SK-N-MC (cell line): ENCODE data around the gene ABHD13.

ENCODE experiments used
- EZH2 ChIP-seq: fragments of 200-600 bp; sonication (generic); IDR thresholded peaks from one replicate; pipeline ENCODE4 v1.6.1; 2017; ENCODE audit warnings: antibody characterized with exemption
- POLR2AphosphoS5 ChIP-seq: IDR thresholded peaks from 2 replicates; pipeline ENCODE4 v1.6.1; 2012; ENCODE audit warnings: mild to moderate bottlenecking, low read depth, low read length, borderline replicate concordance

- TF ChIP-seq POLR2AphosphoS5: no peak
- no peak for TF ChIP-seq EZH2
Measured at GRCh38 chr13:108227651-108228272, 9.6 kb downstream of the ABHD13 start.
